GM23338 (cell line): ENCODE data around the gene FAM167B.

ENCODE experiments used
- EZH2 ChIP-seq: fragments of 200-600 bp; sonication (generic); IDR thresholded peaks from one replicate; pipeline ENCODE4 v1.8.0; 2017; ENCODE audit warnings: antibody characterized with exemption, mild to moderate bottlenecking, low read depth; ENCODE audit not compliant: unreplicated experiment
- EZH2phosphoT487 ChIP-seq: fragments of 200-600 bp; sonication (generic); IDR thresholded peaks from one replicate; pipeline ENCODE4 v1.8.1; 2018; ENCODE audit warnings: antibody characterized with exemption; ENCODE audit not compliant: unreplicated experiment
- JUNB ChIP-seq: IDR thresholded peaks from one replicate; pipeline ENCODE4 v1.6.1; 2016; ENCODE audit warnings: antibody characterized with exemption; ENCODE audit not compliant: unreplicated experiment
- POLR2AphosphoS5 ChIP-seq: IDR thresholded peaks from 2 replicates; pipeline ENCODE4 v1.6.1; 2016; ENCODE audit warnings: antibody characterized with exemption, low read depth
- ZNF331 ChIP-seq: fragments of 250-450 bp; sonication (Bioruptor Pico); IDR thresholded peaks from 2 replicates; pipeline ENCODE4 v1.5.0; 2020; ENCODE audit warnings: low read depth, mild to moderate bottlenecking, moderate library complexity
- TF ChIP-seq, protein P1 (sequence below), 2 experiments: fragments of 200-600 bp in 1 of 2; sonication (generic) in 1 of 2; conservative IDR thresholded peaks; 2 replicates each; pipeline versions ENCODE4 v1.5.1 to v1.6.1; 2016 to 2017; ENCODE audit warnings: antibody characterized with exemption in 2 of 2, low read depth in 2 of 2, mild to moderate bottlenecking in 2 of 2, moderate library complexity in 1 of 2
- TF ChIP-seq, protein P2 (sequence below): IDR thresholded peaks from one replicate; pipeline ENCODE4 v1.6.1; 2018; ENCODE audit warnings: antibody characterized with exemption; ENCODE audit not compliant: unreplicated experiment
- TF ChIP-seq, protein P3 (sequence below): IDR thresholded peaks from 2 replicates; pipeline ENCODE4 v1.6.1; 2016; ENCODE audit warnings: antibody characterized with exemption

DNA sequence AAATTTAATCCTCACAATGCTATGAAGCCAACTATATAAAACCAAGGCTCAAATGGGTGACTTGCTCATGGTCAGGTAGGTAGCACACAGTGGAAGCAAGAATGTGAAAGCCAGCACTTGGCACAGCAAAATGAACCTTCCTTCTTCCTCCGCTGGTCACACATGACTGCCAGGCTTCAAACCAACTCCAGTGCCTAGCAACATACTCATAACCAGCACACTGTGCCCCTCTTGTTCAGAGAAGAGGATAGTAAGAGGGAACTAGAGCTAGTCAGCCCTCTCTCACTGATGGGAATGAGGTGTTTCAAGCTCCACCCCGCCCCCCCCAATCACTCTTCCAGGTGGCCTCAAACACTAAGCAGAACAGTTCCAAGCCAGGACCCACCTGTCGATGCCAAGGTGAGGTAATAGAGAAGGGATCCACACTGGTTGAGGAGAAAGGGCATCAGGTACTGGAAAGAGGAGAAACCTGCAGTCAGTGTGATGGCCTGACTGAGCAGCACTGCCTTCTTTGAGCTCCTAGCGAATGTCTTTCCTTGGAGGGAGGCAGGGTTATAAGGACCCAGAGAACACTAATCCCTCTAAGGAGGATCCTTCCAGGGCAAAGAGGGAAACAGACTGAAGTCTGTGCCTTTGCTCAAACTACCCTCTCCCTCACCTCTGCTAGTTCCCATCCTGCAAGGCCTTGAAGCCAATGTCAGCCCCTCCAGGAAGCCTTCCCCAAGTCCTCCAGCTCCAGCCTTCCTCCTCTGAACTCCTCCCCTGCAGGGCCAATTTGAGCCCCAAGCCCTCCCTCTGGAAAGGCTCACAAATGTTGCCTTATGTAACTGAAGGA, 26.1 kb upstream of the FAM167B start:
- TF ChIP-seq, protein P1, sequence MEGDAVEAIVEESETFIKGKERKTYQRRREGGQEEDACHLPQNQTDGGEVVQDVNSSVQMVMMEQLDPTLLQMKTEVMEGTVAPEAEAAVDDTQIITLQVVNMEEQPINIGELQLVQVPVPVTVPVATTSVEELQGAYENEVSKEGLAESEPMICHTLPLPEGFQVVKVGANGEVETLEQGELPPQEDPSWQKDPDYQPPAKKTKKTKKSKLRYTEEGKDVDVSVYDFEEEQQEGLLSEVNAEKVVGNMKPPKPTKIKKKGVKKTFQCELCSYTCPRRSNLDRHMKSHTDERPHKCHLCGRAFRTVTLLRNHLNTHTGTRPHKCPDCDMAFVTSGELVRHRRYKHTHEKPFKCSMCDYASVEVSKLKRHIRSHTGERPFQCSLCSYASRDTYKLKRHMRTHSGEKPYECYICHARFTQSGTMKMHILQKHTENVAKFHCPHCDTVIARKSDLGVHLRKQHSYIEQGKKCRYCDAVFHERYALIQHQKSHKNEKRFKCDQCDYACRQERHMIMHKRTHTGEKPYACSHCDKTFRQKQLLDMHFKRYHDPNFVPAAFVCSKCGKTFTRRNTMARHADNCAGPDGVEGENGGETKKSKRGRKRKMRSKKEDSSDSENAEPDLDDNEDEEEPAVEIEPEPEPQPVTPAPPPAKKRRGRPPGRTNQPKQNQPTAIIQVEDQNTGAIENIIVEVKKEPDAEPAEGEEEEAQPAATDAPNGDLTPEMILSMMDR (conservative IDR thresholded peaks at IDR 0.05; ENCODE audit: low read depth in 2 of 2) = no peak
- no peak for TF ChIP-seq JUNB
- TF ChIP-seq EZH2 = no peak
- TF ChIP-seq, protein P2, sequence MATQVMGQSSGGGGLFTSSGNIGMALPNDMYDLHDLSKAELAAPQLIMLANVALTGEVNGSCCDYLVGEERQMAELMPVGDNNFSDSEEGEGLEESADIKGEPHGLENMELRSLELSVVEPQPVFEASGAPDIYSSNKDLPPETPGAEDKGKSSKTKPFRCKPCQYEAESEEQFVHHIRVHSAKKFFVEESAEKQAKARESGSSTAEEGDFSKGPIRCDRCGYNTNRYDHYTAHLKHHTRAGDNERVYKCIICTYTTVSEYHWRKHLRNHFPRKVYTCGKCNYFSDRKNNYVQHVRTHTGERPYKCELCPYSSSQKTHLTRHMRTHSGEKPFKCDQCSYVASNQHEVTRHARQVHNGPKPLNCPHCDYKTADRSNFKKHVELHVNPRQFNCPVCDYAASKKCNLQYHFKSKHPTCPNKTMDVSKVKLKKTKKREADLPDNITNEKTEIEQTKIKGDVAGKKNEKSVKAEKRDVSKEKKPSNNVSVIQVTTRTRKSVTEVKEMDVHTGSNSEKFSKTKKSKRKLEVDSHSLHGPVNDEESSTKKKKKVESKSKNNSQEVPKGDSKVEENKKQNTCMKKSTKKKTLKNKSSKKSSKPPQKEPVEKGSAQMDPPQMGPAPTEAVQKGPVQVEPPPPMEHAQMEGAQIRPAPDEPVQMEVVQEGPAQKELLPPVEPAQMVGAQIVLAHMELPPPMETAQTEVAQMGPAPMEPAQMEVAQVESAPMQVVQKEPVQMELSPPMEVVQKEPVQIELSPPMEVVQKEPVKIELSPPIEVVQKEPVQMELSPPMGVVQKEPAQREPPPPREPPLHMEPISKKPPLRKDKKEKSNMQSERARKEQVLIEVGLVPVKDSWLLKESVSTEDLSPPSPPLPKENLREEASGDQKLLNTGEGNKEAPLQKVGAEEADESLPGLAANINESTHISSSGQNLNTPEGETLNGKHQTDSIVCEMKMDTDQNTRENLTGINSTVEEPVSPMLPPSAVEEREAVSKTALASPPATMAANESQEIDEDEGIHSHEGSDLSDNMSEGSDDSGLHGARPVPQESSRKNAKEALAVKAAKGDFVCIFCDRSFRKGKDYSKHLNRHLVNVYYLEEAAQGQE = no peak
- no peak for TF ChIP-seq EZH2phosphoT487
- no peak for TF ChIP-seq POLR2AphosphoS5
- TF ChIP-seq, protein P3, sequence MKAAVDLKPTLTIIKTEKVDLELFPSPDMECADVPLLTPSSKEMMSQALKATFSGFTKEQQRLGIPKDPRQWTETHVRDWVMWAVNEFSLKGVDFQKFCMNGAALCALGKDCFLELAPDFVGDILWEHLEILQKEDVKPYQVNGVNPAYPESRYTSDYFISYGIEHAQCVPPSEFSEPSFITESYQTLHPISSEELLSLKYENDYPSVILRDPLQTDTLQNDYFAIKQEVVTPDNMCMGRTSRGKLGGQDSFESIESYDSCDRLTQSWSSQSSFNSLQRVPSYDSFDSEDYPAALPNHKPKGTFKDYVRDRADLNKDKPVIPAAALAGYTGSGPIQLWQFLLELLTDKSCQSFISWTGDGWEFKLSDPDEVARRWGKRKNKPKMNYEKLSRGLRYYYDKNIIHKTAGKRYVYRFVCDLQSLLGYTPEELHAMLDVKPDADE = no peak
- TF ChIP-seq ZNF331 (CRISPR knock-in tag) = no peak
